Limb (tissue), 2 donors: ENCODE data around the gene DRGX.

Source experiments
- DNase-seq, 2 donors: peaks; one replicate each; pipeline ENCODE4 v3.0.0-alpha.2; 2016; ENCODE audit errors: extremely low spot score in 2 of 2

Gene DRGX

GRCh38 chr10:49363309-49364031 lies 32.4 kb downstream of the DRGX start:
- DNase-seq, result peak in 1 of 2 donors; percentile 12

- DNase-seq, result peak in 1 of 2 donors; percentile 20
Observed at GRCh38 chr10:49362596-49363260, 33.2 kb downstream of the DRGX start.

GRCh38 chr10:49361735-49362568 lies 33.9 kb downstream of the DRGX start:
- DNase-seq, result peak in 1 of 2 donors; percentile 21

- peak in 1 of 2 donors; percentile 20 for DNase-seq
Observed at GRCh38 chr10:49361178-49361554, 34.7 kb downstream of the DRGX start.

DNA sequence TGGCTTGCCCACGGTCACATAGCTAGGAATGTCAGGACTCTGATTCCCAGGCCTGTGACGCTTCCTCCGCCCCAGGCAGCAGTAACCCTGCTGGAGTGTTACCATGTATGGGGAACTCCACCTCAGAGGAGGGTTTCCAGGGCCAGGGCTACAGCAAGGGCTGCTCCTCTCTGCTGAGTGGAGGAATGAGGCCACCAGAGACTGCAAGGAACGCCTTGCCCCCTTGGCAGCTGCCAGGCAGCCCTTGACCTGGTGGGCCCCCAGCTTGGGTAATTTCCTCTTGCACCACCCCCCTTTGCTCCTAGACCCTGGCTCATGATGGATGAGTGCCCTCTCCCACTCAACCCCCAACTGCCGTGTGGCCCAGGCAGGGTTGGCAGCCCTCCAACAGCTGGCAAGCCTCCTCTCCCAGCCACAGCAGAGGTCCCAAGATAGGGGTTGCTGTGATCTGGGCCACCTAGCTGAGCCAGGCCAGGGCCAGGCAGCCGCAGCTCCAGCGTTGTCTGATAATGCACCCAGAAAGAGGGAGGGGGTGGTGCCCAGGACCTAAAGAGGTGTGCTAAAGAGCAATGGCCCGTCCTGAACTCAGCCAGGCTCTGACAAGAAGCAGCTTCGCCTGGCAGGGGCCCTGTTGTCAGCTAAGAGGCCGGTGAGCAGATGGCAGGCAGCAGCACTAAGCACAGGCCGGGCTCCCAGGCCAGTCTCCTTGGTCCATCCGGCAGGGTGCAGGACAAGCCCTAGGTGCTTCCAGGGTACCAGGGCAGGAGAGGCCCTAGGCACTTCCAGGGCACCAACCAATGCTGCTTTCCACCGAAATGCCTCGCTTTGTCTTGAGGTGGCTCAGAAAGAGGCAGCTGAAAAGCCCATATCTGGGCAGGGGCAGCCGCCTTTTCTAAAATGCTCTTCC lies 35.4 kb downstream of the DRGX start:
- DNase-seq, result peak in 1 of 2 donors; percentile 62

GRCh38 chr10:49359349-49360270 lies 36.3 kb downstream of the DRGX start:
- DNase-seq, result peak; percentile 10 to 58

DNA sequence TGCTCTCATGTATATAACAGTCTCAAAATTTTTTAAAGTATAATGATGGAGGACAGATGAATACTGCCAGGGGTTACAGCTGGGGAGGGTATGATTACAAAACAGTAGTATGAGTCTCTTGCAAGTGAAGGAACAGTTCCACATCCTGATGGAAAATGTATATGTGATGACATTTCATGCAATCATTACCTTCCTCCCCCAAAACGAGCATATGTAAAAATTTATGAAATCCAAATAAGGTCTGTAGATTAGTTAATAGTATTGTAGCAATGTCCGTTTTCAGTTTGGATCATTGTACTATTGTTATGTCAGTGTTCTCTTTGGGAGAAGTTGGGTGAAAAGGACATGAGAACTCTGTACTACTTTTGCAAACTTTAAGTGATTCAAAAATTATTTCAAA lies 38.0 kb downstream of the DRGX start:
- no peak for DNase-seq

DNA sequence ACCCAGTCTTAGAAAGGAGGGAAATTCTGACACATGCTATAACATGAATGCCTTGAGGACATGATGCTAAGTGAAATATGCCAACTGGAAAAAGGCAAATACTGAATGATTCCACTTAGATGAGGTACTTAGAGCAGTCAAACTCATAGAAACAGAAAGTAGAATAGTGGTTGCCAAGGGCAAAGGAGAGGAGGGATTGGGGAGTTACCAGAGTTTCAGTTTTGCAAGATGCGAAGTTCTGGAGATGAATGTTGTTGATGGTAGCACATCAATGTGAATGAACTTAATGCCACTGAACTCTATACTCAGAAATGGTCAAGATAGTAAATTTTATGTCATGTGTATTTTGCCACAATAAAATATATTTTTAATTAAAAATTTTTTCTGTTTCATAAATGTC lies 38.9 kb downstream of the DRGX start:
- no peak for DNase-seq

- no peak for DNase-seq
Observed at GRCh38 chr10:49356181-49356580, 39.7 kb downstream of the DRGX start.

DNA sequence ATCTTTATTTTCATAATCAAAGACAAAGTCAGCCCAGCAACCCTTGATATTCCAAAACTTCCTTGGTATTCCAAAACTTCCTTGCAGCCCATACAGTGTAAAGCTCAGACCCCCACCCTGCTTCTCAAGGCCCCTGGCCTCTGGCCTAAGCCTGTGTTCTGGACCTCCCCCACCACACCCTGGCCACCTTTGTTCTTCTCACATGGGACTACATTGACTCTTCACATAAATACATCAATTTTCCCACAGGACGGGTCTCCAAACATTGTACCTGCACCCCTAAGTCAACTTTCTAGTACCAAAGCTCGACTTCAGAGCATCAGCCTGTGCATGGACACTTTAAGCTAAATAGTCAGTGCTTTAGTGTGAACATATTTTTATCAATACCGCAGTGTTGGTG lies 40.7 kb downstream of the DRGX start:
- no peak for DNase-seq

DNA sequence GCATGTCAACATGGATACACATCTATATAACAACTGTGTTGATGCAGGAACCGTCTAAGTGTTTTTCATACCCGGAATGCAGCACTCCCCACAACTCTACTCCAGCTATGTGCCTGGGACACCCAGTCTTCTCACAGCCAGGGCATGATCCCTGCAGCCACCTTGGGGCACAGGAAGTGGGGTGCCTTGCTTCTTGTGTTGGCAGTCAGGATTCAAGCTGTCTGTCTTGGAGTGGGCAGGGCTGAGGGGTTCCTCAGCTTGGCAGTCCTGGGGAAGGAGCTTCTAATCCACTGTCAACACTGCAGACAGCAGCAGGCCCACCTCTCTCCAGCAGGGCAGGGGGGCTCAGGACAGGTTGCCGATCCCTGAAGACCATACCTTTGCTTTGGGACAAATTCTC lies 41.3 kb downstream of the DRGX start:
- no peak for DNase-seq

- no peak for DNase-seq
Observed at GRCh38 chr10:49353895-49354566, 41.9 kb downstream of the DRGX start.

- no peak for DNase-seq
Observed at GRCh38 chr10:49353026-49353894, 42.6 kb downstream of the DRGX start.

DNA sequence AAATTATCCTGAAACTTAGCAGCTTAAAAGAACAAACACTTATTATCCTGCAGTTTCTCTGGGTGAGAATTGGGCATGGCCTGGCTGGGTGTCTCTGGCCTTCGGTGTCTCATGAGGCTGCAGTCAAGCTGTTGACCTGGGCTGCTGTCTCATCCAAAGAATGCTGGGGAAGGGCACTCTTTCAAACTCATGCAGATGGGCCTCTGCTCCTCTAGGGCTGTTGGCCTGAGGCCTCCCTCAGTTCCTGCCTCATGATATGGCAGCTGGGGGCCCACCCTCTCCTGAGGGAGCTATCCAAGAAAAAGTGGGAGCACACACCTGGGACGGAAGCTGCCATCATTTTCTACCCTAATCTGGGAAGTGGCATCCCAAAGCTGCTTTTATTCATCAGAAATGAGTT lies 43.6 kb downstream of the DRGX start:
- no peak for DNase-seq

DNA sequence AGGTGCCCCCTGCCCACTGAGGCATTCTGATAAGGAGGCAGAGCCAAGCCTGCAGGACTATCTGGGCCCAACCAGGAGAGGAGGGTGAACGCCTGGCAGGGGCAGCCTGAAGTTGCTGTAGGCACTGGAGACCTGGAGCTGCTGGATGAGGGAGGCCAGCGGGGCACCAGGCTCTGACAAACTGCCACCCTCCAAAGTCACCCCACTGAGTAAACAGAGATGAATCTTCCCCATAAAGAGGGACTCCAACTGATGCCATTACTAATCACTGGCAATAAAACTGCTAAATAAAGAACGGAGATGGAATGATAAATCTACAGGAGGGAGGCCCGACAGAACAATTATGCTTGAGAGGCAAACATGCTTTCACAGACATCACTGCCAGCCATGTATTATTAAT lies 44.2 kb downstream of the DRGX start:
- DNase-seq, result no peak

DNA sequence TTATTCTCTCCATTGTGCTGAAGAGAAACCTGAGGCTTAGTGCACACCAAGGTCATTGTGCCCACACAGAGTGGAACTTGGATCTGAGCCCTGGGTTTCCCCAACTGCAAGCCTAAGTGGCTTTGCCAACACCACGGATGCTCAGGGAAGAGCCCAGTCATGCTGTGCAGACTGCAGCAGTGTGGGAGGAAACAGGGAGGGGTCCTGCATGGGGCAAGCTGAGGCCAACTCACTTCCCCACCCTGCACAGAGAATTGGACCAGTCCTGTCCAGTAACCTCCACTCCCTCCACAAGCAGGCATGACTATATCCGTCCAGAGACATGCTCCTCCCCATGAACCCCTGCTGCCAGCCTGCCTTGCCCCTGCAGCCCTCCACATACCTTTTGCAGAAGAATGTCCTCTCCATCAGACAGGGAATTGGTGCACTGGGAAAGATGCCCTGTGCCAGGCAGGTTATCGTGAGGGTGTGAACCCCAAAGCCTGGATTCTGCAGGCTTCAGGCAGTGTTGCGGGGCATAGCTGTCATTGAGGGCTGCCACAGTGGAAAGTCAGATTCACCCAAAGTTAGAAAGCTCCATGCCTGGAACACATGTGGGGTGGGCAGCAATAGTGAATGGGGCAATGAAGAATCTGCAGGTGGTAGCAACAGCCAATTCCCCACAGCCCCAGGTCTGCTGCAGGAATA lies 44.9 kb downstream of the DRGX start:
- no peak for DNase-seq

GRCh38 chr10:49350138-49350537 lies 45.8 kb downstream of the DRGX start:
- DNase-seq, result no peak

DNA sequence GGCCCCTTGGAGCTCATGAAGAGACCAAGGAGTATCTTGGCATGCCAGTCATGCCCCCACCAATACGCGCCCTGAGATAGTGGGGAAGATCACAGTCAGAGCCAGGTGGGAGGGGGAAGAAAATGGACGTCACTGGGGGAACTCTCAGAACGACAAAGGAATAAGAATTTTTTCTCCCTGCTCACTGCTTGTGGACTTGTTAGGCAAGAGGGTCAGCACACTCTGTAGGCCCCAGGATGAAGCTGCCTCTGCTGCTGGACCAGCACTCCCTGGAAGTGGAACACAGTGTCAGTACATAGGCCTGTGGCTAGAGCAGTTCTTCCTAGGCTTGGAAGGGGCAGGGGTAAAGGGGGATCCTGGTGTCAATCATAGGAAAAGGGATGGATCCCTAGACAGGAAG lies 46.5 kb downstream of the DRGX start:
- no peak for DNase-seq
